AG20443 (cell line): Measurements from ENCODE around the gene MAGEB5.
"Not testable (repeated sequence)": the region's sequence is repeated elsewhere in the genome, so short reads cannot be mapped to it uniquely, and the experiment has no call there.

Source experiments
- DNase-seq: peaks from one replicate; pipeline ENCODE4 v3.0.0; 2012; ENCODE audit warnings: low spot score, mixed read lengths

The MAGEB5 gene, protein sequence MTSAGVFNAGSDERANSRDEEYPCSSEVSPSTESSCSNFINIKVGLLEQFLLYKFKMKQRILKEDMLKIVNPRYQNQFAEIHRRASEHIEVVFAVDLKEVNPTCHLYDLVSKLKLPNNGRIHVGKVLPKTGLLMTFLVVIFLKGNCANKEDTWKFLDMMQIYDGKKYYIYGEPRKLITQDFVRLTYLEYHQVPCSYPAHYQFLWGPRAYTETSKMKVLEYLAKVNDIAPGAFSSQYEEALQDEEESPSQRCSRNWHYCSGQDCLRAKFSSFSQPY

GRCh38 chrX:26215869-26216268 lies at the start of gene MAGEB5:
TSS of gene MAGEB5 (plus strand) at chrX:26216169. CDS start at chrX:26217302, 1,133 bp downstream.
- DNase-seq: no peak

- DNase-seq: no peak
These were observed 23.8 kb upstream of the MAGEB5 start, which contains the start of gene MAGEB6 for GRCh38 chrX:26192204-26192603. TSS of gene MAGEB6 (plus strand) at chrX:26192440. CDS start at chrX:26193847, 1,407 bp downstream.

DNA sequence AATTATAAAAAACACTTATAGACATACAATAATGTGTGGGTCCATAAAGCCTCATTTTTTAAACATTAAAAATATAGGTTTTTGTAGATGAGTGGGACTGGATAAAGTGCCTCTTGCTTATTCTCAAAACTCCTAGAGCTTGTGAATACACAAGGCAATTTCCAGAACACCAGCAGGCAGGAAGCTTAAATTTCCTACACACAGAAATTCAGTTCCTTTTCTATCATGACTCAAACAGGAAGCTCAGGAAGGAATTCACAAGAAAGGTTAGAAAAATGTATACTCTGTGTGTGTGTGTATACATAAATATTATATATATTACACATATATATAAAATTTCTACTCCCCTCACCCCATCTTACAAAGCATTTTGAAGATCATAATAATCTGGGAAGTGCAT lies 12.4 kb upstream of the MAGEB5 start:
- DNase-seq: no peak

DNA sequence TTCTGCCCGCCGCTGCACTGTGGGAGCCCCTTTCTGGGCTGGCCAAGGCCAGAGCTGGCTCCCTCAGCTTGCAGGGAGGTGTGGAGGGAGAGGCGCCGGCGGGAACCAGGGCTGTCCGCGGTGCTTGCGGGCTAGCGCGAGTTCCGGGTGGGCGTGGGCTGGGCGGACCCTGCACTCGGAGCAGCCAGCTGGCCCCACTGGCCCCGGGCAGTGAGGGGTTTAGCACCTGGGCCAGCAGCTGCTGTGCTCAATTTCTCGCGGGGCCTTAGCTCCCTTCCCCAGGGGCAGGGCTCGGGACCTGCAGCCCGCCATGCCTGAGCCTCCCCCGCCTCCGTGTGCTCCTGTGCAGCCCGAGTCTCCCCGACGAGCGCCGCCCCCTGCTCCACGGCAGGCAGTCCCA lies 11.3 kb upstream of the MAGEB5 start:
- DNase-seq: not testable (repeated sequence)

- DNase-seq: no peak
These were observed 8.0 kb upstream of the MAGEB5 start for GRCh38 chrX:26208012-26208411.

- DNase-seq: no peak
These were observed 3.4 kb downstream of the MAGEB5 start for GRCh38 chrX:26219351-26219750.

DNA sequence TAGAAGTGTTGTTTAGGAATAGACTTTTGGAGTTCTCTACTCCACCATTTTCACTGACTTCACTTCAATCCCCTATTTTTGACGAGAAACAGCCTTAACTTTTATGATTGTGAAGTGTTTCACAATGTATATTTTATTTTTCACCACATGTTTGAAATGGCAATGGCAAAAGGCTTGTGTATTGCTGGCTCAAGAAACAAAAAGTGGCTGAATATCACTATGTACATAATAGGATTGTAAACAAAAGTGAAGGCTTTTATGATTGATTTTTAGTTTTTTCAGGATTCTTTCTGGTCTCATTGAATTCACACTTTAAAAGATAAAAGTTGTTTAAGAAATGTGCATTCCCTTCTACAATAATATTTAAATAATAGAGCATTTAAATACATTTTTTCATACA lies 18.2 kb downstream of the MAGEB5 start:
- no peak for DNase-seq

DNA sequence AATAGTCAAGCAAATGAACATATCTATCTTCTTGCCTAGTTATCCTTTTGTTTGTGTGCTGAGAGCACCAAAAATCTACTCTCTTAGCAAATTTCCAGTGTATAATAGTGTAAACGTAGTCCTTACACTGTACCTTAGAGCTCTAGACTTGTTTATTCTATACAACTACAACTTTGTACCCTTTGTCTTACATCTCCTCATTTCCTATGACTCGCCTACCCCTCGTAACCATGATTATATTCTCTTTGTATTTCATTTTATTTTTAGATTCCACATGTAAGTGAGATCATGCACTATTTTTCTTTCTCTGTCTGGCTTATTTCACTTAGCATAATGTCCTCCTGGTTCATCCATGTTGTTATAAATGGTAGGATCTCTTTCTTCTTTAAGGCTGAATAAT lies 37.6 kb downstream of the MAGEB5 start:
- DNase-seq: no peak

- DNase-seq: no peak
These were observed 38.5 kb downstream of the MAGEB5 start for GRCh38 chrX:26254436-26254835.

- no peak for DNase-seq
These were observed 46.2 kb downstream of the MAGEB5 start for GRCh38 chrX:26262121-26262523.
